SK-N-SH (cell line): ENCODE results near the gene SMARCA2. TPM values are rescaled to one million over a fixed set of nuclear protein-coding genes. Genes with fewer than 3 reads are reported as not detected.

Source experiments
- CTCF ChIA-PET: fragments of 300-600, 350-600 bp; formaldehyde crosslinking; extraction: SDS; loops from one replicate; lab custom pipeline; 2021; lab: Yijun Ruan, JAX
- POLR2A ChIA-PET: fragments of 350-600 bp; sonication (Branson Sonifier 250); formaldehyde crosslinking; extraction: SDS; loops from one replicate; lab custom pipeline; 2020; ENCODE audit warnings: antibody characterized with exemption, inconsistent platforms; lab: Yijun Ruan, JAX
- DNase-seq: peaks from one replicate; pipeline ENCODE4 v3.0.0; 2012
- H2AFZ ChIP-seq: fragments of 200-600 bp; sonication (generic); 2 replicates; pipeline ENCODE4 v1.8.1; 2016; ENCODE audit warnings: antibody characterized with exemption, mild to moderate bottlenecking, low read depth
- H3F3A ChIP-seq: fragments of 200-600 bp; sonication (generic); replicated peaks from 2 replicates; pipeline ENCODE3; 2016; ENCODE audit warnings: antibody characterized with exemption, mild to moderate bottlenecking; ENCODE audit not compliant: insufficient read depth
- H3K27ac ChIP-seq, 2 experiments: fragments of 200-500 bp in 1 of 2; fragments of 200-600 bp in 1 of 2; sonication (Bioruptor generic) in 1 of 2; sonication (generic), shearing (Covaris generic) in 1 of 2; 2 replicates each; pipeline versions ENCODE4 v1.5.1 to v1.6.1; 2014 to 2016; ENCODE audit warnings: low read depth in 2 of 2, inconsistent platforms in 1 of 2, low read length in 1 of 2, mild to moderate bottlenecking in 1 of 2, mixed read lengths in 1 of 2
- H3K27me3 ChIP-seq: fragments of 200-600 bp; sonication (generic), shearing (Covaris generic); 2 replicates; pipeline ENCODE4 v1.6.1; 2016; ENCODE audit warnings: mixed run types; ENCODE audit not compliant: insufficient read depth
- H3K36me3 ChIP-seq, 2 experiments: fragments of 200-500 bp in 1 of 2; fragments of 200-600 bp in 1 of 2; sonication (Bioruptor generic) in 1 of 2; sonication (generic) in 1 of 2; replicated peaks in 1 of 2; 2 replicates each; pipeline versions ENCODE3 to v1.5.1; 2014 to 2016; ENCODE audit warnings: low read length in 1 of 2, mild to moderate bottlenecking in 1 of 2; ENCODE audit not compliant: insufficient read depth in 2 of 2, control insufficient read depth in 1 of 2
- H3K4me1 ChIP-seq, 2 experiments: fragments of 200-500 bp in 1 of 2; fragments of 200-600 bp in 1 of 2; sonication (Bioruptor generic) in 1 of 2; sonication (generic), shearing (Covaris generic) in 1 of 2; 2 replicates each; pipeline versions ENCODE4 v1.5.1 to v1.6.1; 2014 to 2016; ENCODE audit warnings: low read depth in 1 of 2, low read length in 1 of 2, mixed run types in 1 of 2; ENCODE audit not compliant: insufficient read depth in 2 of 2, control insufficient read depth in 1 of 2
- H3K4me2 ChIP-seq: fragments of 200-600 bp; sonication (generic), shearing (Covaris generic); 2 replicates; pipeline ENCODE4 v1.6.1; 2017; ENCODE audit warnings: mixed run types
- H3K4me3 ChIP-seq, 2 experiments: fragments of 200-500 bp in 1 of 2; fragments of 200-600 bp in 1 of 2; sonication (Bioruptor generic) in 1 of 2; sonication (generic), shearing (Covaris generic) in 1 of 2; 2 replicates each; pipeline versions ENCODE4 v1.5.1 to v1.8.1; 2014 to 2016; ENCODE audit warnings: low read depth in 2 of 2, inconsistent platforms in 1 of 2, low read length in 1 of 2, mild to moderate bottlenecking in 1 of 2, mixed read lengths in 1 of 2, moderate library complexity in 1 of 2
- H3K79me2 ChIP-seq: fragments of 200-600 bp; sonication (generic); 2 replicates; pipeline ENCODE4 v1.8.1; 2017; ENCODE audit warnings: mild to moderate bottlenecking; ENCODE audit not compliant: insufficient read depth
- H3K9ac ChIP-seq: fragments of 200-600 bp; sonication (generic); 2 replicates; pipeline ENCODE4 v1.6.1; 2017; ENCODE audit warnings: mixed run types
- H3K9me2 ChIP-seq: fragments of 200-600 bp; sonication (generic); 2 replicates; pipeline ENCODE4 v1.6.1; 2017; ENCODE audit warnings: mixed run types
- H3K9me3 ChIP-seq: fragments of 200-600 bp; sonication (generic); 2 replicates; pipeline ENCODE4 v1.6.1; 2017; ENCODE audit warnings: mixed run types, mild to moderate bottlenecking, moderate library complexity
- H4K20me1 ChIP-seq: fragments of 200-600 bp; sonication (generic); 2 replicates; pipeline ENCODE4 v1.6.1; 2017; ENCODE audit warnings: mild to moderate bottlenecking, mixed run types; ENCODE audit not compliant: insufficient read depth
- CHD2 ChIP-seq: fragments of 150-350 bp; IDR thresholded peaks from 2 replicates; pipeline ENCODE4 v1.6.1; 2018; ENCODE audit warnings: low read length; ENCODE audit not compliant: partially characterized antibody
- CTCF ChIP-seq: fragments of 200-600 bp; sonication (generic); IDR thresholded peaks from 2 replicates; pipeline ENCODE4 v1.6.1; 2017; ENCODE audit warnings: antibody characterized with exemption, mild to moderate bottlenecking, moderate library complexity
- ELF1 ChIP-seq: IDR thresholded peaks from 2 replicates; pipeline ENCODE4 v1.4.0; 2012
- FOSL2 ChIP-seq: IDR thresholded peaks from 2 replicates; pipeline ENCODE4 v1.4.0; 2012; ENCODE audit warnings: low read depth, mild to moderate bottlenecking, moderate library complexity, borderline replicate concordance
- FOXJ3 ChIP-seq: sonication (generic); formaldehyde crosslinking; IDR thresholded peaks from 2 replicates; pipeline ENCODE4 v1.5.1; 2020; ENCODE audit warnings: mild to moderate bottlenecking, missing genetic modification reagents
- MAX ChIP-seq: IDR thresholded peaks from 2 replicates; pipeline ENCODE4 v1.4.0; 2012; ENCODE audit warnings: low read depth
- MEF2A ChIP-seq: IDR thresholded peaks from 2 replicates; pipeline ENCODE4 v1.4.0; 2012; ENCODE audit warnings: low read depth, borderline replicate concordance
- SIN3A ChIP-seq: IDR thresholded peaks from 2 replicates; pipeline ENCODE4 v1.6.1; 2012; ENCODE audit warnings: low read depth, mild to moderate bottlenecking, low read length, moderate library complexity, borderline replicate concordance
- TAF1 ChIP-seq: IDR thresholded peaks from 2 replicates; pipeline ENCODE4 v1.6.1; 2012; ENCODE audit warnings: low read depth, mild to moderate bottlenecking, low read length, moderate library complexity, borderline replicate concordance
- TEAD4 ChIP-seq: IDR thresholded peaks from 2 replicates; pipeline ENCODE4 v1.4.0; 2012; ENCODE audit warnings: mild to moderate bottlenecking, borderline replicate concordance; ENCODE audit not compliant: insufficient read depth
- ZBTB33 ChIP-seq: IDR thresholded peaks from 2 replicates; pipeline ENCODE4 v1.4.0; 2012; ENCODE audit warnings: low read depth, borderline replicate concordance
- WGBS: methylation state at CpG from one replicate; pipeline ENCODE4 v1.1.6; 2017; ENCODE audit warnings: low lambda C conversion rate; 5-methylcytosine and 5-hydroxymethylcytosine counted together
- polyA plus RNA-seq, 3 experiments: library from polyadenylated mRNA; depleted of rRNA; stranded (reverse); fragments of >200 nt; gene quantifications; 2 replicates each; pipeline ENCODE4 v1.2.3, GENCODE V29; 2012
- TF ChIP-seq, protein P1 (sequence below): fragments of 150-350 bp; IDR thresholded peaks from 2 replicates; pipeline ENCODE4 v1.6.1; 2017; ENCODE audit warnings: antibody characterized with exemption, low read length, low read depth, borderline replicate concordance

The SMARCA2 gene
- polyA plus RNA-seq, 1 of the 3 experiments (the other 2 are of a cell fraction): 17.4 TPM

DNA sequence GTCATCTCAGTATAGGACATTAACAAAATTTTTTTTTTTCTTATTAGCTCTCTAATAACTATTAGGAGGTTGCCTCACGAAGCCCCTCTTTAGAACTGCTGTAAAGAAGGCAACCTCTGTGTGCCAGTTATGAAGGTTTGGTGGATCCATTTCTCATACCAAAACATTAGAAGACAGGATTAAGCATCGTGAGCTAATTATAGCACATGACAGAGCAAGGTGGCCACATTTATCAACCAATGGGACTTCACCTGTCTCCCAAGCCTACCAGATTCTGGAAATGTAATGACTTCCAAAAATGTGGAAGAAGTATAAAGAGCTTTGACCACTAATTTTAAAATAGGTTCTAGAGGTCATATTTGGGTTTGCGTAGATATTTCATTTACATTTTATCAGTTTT lies 107.2 kb downstream of the SMARCA2 start (continued):
- TF ChIP-seq ZBTB33 (no peak), TAF1 (no peak)

DNA sequence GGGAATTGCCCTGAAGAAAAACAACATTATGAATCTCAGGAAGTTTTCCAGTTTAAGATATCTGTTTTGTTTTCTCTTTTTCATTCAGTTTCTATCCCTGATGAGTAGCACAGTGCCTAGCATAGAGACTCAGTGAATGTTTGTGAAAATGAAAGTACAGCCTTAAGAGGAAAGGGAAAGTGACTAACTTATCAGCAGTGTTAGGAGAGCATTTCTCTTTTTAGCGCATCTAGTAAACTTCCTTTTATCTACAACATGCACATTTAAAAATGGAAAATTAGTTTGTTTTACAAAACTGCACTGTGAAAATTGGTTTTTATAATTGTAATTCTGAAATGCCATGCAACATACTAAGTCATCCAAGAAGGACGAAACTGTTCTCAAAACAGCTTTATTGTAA lies 110.8 kb downstream of the SMARCA2 start:
- CTCF ChIA-PET: interaction anchor here (0.9 to 1.7 kb wide), 2 partner anchors 9 to 20 kb away, joined by 3 to 4 read pairs; no protein-coding TSS in a partner anchor
- 83% methylated on average over 2 of the region's 2 CpGs for WGBS
- TF ChIP-seq CHD2 (no peak), SIN3A (no peak), FOXJ3 (CRISPR knock-in tag) (no peak), TAF1 (no peak), CTCF (no peak)
- H3K4me2 ChIP-seq: no peak overlapping the region; the same call in 1 of the 2 replicates
- DNase-seq: no peak
- H3K27ac ChIP-seq: no peak overlapping the region
- H3K9ac ChIP-seq: no peak overlapping the region
- H2AFZ ChIP-seq: no peak overlapping the region
- peaks cover 6 to 14% of the 10 kb centered on the region in 2 experiments; a peak in 3 of 4 replicates for H3K4me1 ChIP-seq
- H3F3A ChIP-seq: peaks cover 6% of the 10 kb centered on the region
- H3K79me2 ChIP-seq: no peaks in the 10 kb centered on the region
- no peaks in the 10 kb centered on the region for H3K9me2 ChIP-seq
- peaks cover 6 to 21% of the 10 kb centered on the region in 2 experiments for H3K36me3 ChIP-seq
- no peaks in the 10 kb centered on the region for H3K9me3 ChIP-seq
- no peaks in the 10 kb centered on the region for H4K20me1 ChIP-seq
- H3K4me3 ChIP-seq: no peak overlapping the region
- H3K27me3 ChIP-seq: no peaks in the 10 kb centered on the region
- POLR2A ChIA-PET: no interaction called here

GRCh38 chr9:2126331-2126803 lies 111.2 kb downstream of the SMARCA2 start:
- no peaks in the 10 kb centered on the region for H3K27me3 ChIP-seq
- ChIA-PET POLR2A (no interaction called here), CTCF (interaction anchor here (1.7 kb wide), 1 partner anchor 10 kb away, joined by 4 read pairs; no protein-coding TSS in a partner anchor)
- no peak overlapping the region; the same call in 1 of the 2 replicates for H3K4me2 ChIP-seq
- peaks cover 4% of the 10 kb centered on the region for H3F3A ChIP-seq
- no peak overlapping the region for H3K4me3 ChIP-seq
- no peak for TF ChIP-seq FOSL2
- no peak for TF ChIP-seq MEF2A
- TF ChIP-seq, protein P1, sequence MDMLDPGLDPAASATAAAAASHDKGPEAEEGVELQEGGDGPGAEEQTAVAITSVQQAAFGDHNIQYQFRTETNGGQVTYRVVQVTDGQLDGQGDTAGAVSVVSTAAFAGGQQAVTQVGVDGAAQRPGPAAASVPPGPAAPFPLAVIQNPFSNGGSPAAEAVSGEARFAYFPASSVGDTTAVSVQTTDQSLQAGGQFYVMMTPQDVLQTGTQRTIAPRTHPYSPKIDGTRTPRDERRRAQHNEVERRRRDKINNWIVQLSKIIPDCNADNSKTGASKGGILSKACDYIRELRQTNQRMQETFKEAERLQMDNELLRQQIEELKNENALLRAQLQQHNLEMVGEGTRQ: no peak
- TF ChIP-seq MAX: no peak
- no peak for TF ChIP-seq SIN3A
- TF ChIP-seq TEAD4: no peak
- TF ChIP-seq FOXJ3 (CRISPR knock-in tag): no peak
- no peak for TF ChIP-seq ELF1
- H3K79me2 ChIP-seq: no peaks in the 10 kb centered on the region
- no peak overlapping the region for H2AFZ ChIP-seq
- no peaks in the 10 kb centered on the region for H3K9me3 ChIP-seq
- H3K9ac ChIP-seq: no peak overlapping the region
- DNase-seq: no peak
- H3K36me3 ChIP-seq: peaks cover 6 to 21% of the 10 kb centered on the region in 2 experiments
- H4K20me1 ChIP-seq: no peaks in the 10 kb centered on the region
- H3K27ac ChIP-seq: no peak overlapping the region
- peaks cover 6 to 10% of the 10 kb centered on the region in 2 experiments; a peak in 3 of 4 replicates for H3K4me1 ChIP-seq
- 93% methylated on average over 4 of the region's 4 CpGs for WGBS
- H3K9me2 ChIP-seq: no peaks in the 10 kb centered on the region
